GM12892 (cell line): ENCODE data around the gene PFN1.

ENCODE experiments used
- POLR2A ChIP-seq: IDR thresholded peaks from 2 replicates; pipeline ENCODE4 v1.6.1; 2011; ENCODE audit warnings: low read depth, low read length, control low read depth
- POLR2AphosphoS5 ChIP-seq: IDR thresholded peaks from 2 replicates; pipeline ENCODE4 v1.6.1; 2011; ENCODE audit warnings: low read depth, low read length, control low read depth
- TAF1 ChIP-seq: IDR thresholded peaks from 2 replicates; pipeline ENCODE4 v1.6.1; 2011; ENCODE audit warnings: low read depth, mild to moderate bottlenecking, control low read depth, low read length, borderline replicate concordance

DNA sequence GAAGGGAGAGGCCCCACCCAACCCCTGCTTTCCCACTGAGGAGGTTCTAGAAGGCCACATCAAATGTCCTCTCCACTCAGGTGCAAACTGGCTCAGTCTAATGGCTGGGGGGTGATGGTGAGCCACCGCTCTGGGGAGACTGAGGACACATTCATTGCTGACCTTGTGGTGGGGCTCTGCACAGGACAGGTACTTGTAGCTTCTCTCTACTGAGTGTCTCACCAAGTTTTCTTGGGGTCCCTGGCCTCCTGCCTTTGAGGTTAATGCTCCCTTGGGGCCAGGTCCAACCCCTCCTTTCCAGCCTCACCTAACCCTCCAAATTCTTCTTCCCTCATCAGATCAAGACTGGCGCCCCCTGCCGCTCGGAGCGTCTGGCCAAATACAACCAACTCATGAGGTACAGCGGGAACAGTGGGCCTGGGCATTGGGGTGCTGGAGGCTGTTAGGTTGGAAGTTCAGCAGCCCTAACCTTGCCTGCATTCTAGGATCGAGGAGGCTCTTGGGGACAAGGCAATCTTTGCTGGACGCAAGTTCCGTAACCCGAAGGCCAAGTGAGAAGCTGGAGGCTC lies 8.2 kb upstream of the PFN1 start:
- TF ChIP-seq POLR2A = no peak
- TF ChIP-seq TAF1 = no peak
- no peak for TF ChIP-seq POLR2AphosphoS5
